HEK293T (cell line): ENCODE data around the gene ASPSCR1.

Experiments used
- CTCF ChIA-PET: fragments of 350-600 bp; formaldehyde crosslinking; extraction: SDS; loops from one replicate; lab custom pipeline; 2021; ENCODE audit warnings: antibody characterized with exemption, inconsistent platforms; lab: Yijun Ruan, JAX
- POLR2A ChIA-PET: fragments of 350-600 bp; formaldehyde crosslinking; extraction: SDS; loops from one replicate; lab custom pipeline; 2020; ENCODE audit warnings: antibody characterized with exemption, inconsistent platforms; lab: Yijun Ruan, JAX
- DNase-seq: peaks from one replicate; pipeline ENCODE4 v3.0.0; 2012; ENCODE audit warnings: mixed read lengths; ENCODE audit errors: extremely low spot score
- ARNT ChIP-seq: fragments of 450-650 bp; IDR thresholded peaks from 2 replicates; pipeline ENCODE4 v1.6.1; 2017; ENCODE audit warnings: mild to moderate bottlenecking
- BHLHE40 ChIP-seq: fragments of 450-650 bp; IDR thresholded peaks from 2 replicates; pipeline ENCODE4 v1.6.1; 2016; ENCODE audit warnings: mild to moderate bottlenecking, moderate library complexity, borderline replicate concordance
- CTBP1 ChIP-seq: fragments of 450-650 bp; IDR thresholded peaks from 2 replicates; pipeline ENCODE4 v1.6.1; 2016; ENCODE audit warnings: borderline replicate concordance
- ELF4 ChIP-seq: fragments of 450-650 bp; IDR thresholded peaks from 2 replicates; pipeline ENCODE4 v1.6.1; 2017; ENCODE audit warnings: antibody characterized with exemption
- FOXA1 ChIP-seq: fragments of 450-650 bp; IDR thresholded peaks from 2 replicates; pipeline ENCODE4 v1.6.1; 2016; ENCODE audit warnings: mild to moderate bottlenecking
- FOXK2 ChIP-seq: fragments of 450-650 bp; IDR thresholded peaks from 2 replicates; pipeline ENCODE4 v1.6.1; 2016; ENCODE audit warnings: mild to moderate bottlenecking
- FOXM1 ChIP-seq: fragments of 450-650 bp; IDR thresholded peaks from 2 replicates; pipeline ENCODE4 v1.6.1; 2017; ENCODE audit warnings: mild to moderate bottlenecking, borderline replicate concordance
- HDGF ChIP-seq: fragments of 450-650 bp; IDR thresholded peaks from 2 replicates; pipeline ENCODE4 v1.6.1; 2017; ENCODE audit warnings: antibody characterized with exemption, borderline replicate concordance
- L3MBTL2 ChIP-seq: fragments of 450-650 bp; conservative IDR thresholded peaks from 2 replicates; pipeline ENCODE4 v1.6.1; 2016; ENCODE audit warnings: mild to moderate bottlenecking
- LEF1 ChIP-seq: fragments of 450-650 bp; IDR thresholded peaks from 2 replicates; pipeline ENCODE4 v1.6.1; 2017; ENCODE audit warnings: mild to moderate bottlenecking, borderline replicate concordance
- NFRKB ChIP-seq: fragments of 450-650 bp; IDR thresholded peaks from 2 replicates; pipeline ENCODE4 v1.6.1; 2016; ENCODE audit warnings: mild to moderate bottlenecking, moderate library complexity
- SP1 ChIP-seq: fragments of 450-650 bp; IDR thresholded peaks from 2 replicates; pipeline ENCODE4 v1.6.1; 2017
- SUZ12 ChIP-seq: fragments of 450-650 bp; IDR thresholded peaks from 2 replicates; pipeline ENCODE4 v1.6.1; 2016; ENCODE audit warnings: mild to moderate bottlenecking
- TARDBP ChIP-seq: fragments of 450-650 bp; IDR thresholded peaks from 2 replicates; pipeline ENCODE4 v1.6.1; 2016
- ZNF384 ChIP-seq: fragments of 450-650 bp; IDR thresholded peaks from 2 replicates; pipeline ENCODE4 v1.6.1; 2016
- TF ChIP-seq, protein P1 (sequence below): fragments of 450-650 bp; IDR thresholded peaks from 2 replicates; pipeline ENCODE4 v1.6.1; 2016

Gene ASPSCR1

GRCh38 chr17:82053130-82053529 is 75.7 kb downstream of the ASPSCR1 start:
- ChIA-PET POLR2A (interaction anchor here (1.1 to 6.3 kb wide), 4 partner anchors 11 to 45 kb away, joined by 5 to 46 read pairs (median 8); partner anchors contain the start of genes CENPX, DCXR, DUS1L and FASN), CTCF (no interaction called here)
- TF ChIP-seq ELF4 (no peak), CTBP1 (no peak), LEF1 (no peak)
- DNase-seq, result no peak

DNA sequence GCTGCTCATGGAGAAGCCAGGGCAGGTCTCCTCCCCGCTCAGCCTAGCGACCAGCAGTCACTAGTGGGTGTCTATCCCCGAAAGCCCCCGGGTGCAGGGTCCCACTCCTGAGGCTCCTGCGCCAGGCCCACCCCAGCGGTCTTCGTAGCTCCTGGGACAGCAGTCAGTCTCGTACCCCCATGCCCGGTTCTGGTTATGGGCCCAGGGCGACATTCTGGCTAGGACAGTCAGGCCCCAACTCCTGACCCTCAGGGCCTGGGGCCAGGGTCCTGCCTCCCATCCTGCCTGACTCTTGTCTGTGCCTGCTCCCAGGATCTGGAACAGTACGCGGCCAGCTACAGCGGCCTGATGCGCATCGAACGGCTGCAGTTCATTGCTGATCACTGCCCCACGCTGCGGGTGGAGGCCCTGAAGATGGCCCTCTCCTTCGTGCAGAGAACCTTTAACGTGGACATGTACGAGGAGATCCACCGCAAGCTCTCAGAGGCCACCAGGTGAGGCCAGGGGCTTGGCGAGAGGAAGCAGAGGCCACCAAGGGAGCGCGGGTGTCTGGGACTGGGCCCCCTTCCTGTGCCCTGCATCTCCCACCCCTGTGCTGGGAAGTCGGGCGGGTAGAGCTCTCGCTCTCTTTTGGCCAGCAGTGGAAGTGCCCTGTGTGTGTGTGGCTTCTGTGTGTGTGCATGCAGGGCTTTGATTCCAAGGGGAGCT is 76.3 kb downstream of the ASPSCR1 start:
- POLR2A ChIA-PET, result interaction anchor here (0.6 to 6.3 kb wide), 4 partner anchors 10 to 30 kb away, joined by 3 to 46 read pairs (median 8); partner anchors contain the start of genes CENPX, DCXR, DUS1L and LRRC45
- CTCF ChIA-PET, result no interaction called here
- DNase-seq, result no peak
- TF ChIP-seq L3MBTL2, result no peak
- no peak for TF ChIP-seq ZNF384
- no peak for TF ChIP-seq FOXA1
- TF ChIP-seq SUZ12, result no peak
- TF ChIP-seq LEF1, result no peak
- no peak for TF ChIP-seq ARNT
- no peak for TF ChIP-seq HDGF
- no peak for TF ChIP-seq FOXM1
- no peak for TF ChIP-seq SP1
- TF ChIP-seq, protein P1, sequence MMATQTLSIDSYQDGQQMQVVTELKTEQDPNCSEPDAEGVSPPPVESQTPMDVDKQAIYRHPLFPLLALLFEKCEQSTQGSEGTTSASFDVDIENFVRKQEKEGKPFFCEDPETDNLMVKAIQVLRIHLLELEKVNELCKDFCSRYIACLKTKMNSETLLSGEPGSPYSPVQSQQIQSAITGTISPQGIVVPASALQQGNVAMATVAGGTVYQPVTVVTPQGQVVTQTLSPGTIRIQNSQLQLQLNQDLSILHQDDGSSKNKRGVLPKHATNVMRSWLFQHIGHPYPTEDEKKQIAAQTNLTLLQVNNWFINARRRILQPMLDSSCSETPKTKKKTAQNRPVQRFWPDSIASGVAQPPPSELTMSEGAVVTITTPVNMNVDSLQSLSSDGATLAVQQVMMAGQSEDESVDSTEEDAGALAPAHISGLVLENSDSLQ, result no peak
- TF ChIP-seq BHLHE40, result no peak
- no peak for TF ChIP-seq NFRKB

DNA sequence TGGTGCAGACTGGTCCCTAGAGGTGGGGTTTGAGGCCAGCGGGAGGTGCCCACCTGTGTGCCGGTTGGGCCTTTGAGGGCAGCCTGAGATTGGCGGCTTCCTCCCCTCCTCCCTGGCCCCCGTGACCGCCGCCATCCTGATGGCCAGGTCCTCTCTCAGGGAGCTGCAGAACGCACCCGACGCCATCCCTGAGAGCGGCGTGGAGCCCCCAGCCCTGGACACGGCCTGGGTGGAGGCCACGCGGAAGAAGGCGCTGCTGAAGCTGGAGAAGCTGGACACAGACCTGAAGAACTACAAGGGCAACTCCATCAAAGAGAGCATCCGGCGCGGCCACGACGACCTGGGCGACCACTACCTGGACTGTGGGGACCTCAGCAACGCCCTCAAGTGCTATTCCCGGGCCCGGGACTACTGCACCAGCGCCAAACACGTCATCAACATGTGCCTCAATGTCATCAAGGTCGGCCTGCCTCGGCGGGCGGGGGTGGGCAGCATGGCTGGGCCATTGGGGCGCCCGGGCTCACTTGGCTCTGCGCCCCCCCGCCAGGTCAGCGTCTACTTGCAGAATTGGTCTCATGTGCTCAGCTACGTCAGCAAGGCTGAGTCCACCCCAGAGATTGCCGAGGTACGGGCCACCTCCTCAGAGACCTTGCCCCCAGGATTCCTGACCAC is 77.1 kb downstream of the ASPSCR1 start:
- no peak for DNase-seq
- ChIA-PET CTCF (no interaction called here), POLR2A (interaction anchor here (0.6 to 6.3 kb wide), 3 partner anchors 9 to 19 kb away, joined by 3 to 46 read pairs (median 4); partner anchors contain the start of genes DCXR and DUS1L)
- no peak for TF ChIP-seq SUZ12
- TF ChIP-seq CTBP1, result no peak
- no peak for TF ChIP-seq ELF4
- TF ChIP-seq NFRKB, result no peak
- no peak for TF ChIP-seq ZNF384
- no peak for TF ChIP-seq FOXM1
- TF ChIP-seq FOXA1, result no peak

DNA sequence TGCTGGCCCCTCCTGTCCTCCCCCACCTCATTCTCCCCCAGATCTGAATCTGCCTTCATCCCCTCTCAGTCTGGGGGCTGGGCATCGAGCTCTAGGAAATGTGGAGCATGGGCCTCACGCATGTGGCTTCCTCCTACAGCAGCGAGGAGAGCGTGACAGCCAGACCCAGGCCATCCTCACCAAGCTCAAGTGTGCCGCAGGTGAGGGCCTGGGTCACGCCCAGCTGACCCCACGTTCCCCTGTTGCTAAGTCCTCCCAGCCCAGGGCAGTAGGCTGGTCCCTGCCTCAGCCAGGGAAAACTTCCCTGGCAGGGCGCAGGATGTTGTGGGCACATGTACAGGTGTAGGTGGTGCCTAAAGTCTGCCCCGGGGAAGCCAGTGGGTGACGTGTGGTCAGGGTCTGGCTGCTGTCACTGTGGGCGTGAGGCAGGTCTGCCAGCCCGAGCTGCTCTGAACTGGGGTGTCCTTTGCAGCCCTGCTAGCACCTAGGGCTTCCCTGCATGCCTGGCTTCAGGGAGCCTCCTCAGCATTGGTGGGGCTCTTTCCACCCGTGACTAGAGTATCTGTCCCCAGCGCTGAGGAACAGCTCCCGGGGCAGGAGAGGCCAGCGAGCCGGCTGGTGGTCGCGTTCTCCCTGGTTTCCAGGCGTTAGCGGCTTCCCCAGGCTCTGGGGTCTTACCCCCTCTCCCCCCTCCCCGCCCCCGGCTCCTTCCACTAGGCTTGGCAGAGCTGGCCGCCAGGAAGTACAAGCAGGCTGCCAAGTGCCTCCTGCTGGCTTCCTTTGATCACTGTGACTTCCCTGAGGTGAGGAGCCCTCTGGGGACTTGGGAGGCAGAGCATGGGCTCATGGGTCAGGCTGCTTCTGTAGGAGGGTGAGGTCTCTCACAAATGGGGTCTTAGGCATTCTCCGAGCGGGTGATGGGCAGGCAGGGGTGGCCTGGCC is 77.9 kb downstream of the ASPSCR1 start:
- TF ChIP-seq ARNT, result no peak
- TF ChIP-seq L3MBTL2, result no peak
- TF ChIP-seq CTBP1, result no peak
- no peak for TF ChIP-seq BHLHE40
- no peak for TF ChIP-seq LEF1
- TF ChIP-seq FOXK2, result no peak
- TF ChIP-seq ELF4, result no peak
- TF ChIP-seq, protein P1, result no peak
- TF ChIP-seq TARDBP, result no peak
- TF ChIP-seq NFRKB, result no peak
- no peak for TF ChIP-seq FOXM1
- no peak for TF ChIP-seq ZNF384
- DNase-seq, result no peak
- ChIA-PET CTCF (no interaction called here), POLR2A (interaction anchor here (1.2 to 6.3 kb wide), 3 partner anchors 8 to 24 kb away, joined by 3 to 46 read pairs (median 4); partner anchors contain the start of genes DCXR, DUS1L and RAC3)

DNA sequence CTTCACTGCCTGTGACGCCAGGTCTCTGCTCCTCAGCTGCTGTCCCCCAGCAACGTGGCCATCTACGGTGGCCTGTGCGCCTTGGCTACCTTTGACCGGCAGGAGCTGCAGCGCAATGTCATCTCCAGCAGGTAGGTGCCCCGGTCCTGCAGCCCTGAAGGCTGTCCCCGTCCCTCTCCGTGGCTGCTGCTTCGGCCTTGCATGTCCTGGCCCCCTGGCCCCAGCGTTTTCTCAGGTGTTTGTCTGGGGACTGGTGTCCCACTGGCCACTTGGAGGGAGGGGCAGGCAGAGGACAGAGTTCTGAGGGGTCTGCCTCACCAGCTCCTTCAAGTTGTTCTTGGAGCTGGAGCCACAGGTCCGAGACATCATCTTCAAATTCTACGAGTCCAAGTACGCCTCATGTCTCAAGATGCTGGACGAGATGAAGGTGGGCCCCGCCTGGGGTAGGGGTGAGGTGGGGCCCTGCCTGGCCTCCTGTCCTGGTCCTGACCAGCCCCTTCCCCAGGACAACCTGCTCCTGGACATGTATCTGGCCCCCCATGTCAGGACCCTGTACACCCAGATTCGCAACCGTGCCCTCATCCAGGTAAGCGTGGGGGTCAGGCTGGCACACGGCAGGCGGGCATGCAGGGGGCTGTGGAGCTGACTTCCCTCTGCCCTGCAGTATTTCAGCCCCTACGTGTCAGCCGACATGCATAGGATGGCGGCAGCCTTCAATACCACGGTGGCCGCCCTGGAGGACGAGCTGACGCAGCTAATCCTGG is 78.7 kb downstream of the ASPSCR1 start:
- ChIA-PET POLR2A (interaction anchor here (1.0 to 6.3 kb wide), 6 partner anchors 8 to 25 kb away, joined by 3 to 46 read pairs (median 4); partner anchors contain the start of genes DCXR, DUS1L and RAC3), CTCF (no interaction called here)
- TF ChIP-seq SUZ12, result no peak
- no peak for DNase-seq
